HUDEP-2 (cell line): ENCODE measurements around the gene ZBTB7A.

ENCODE experiments used
- DNase-seq, 76 experiments: peaks; one replicate each; lab custom pipeline; 2025; ENCODE audit not compliant: unreplicated experiment in 76 of 76; lab: John Stamatoyannopoulos, UW

ZBTB7A gene

DNA sequence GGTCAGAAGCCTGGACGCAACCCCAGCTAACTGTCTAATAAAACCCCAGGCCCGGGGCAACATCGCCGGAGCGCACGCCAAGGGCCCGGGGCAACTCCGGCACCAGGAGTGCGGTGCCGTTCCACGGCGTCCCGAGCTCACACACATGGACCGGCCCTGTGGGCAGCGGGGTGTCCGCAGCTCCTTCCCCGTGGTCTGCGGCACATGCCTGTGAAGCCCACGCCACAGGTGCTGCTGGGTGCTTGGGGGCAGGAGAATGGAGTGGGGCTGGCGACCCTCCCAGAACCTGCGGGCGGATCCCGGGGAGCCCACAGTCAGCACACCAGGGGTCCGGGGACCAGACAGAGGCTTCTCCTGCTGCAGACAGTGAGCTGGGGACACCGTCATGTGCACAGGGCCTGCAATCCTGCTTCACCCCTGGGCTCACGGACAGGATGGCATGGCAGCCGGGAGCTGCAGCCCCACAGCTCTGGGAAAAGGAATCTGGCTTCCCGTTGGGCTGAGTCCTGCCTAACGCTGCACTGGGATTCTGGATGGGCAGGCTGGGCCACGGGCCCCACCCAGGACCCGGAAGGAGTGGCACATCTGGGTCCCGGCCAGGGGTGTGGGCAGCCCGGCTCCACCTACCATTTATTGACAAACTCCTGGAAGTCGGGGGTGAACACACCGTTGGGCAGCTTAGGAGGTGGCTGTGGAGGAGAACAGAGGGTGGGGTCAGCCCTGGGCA lies 28.2 kb upstream of the ZBTB7A start:
- peak in 12 of 76 experiments; percentile 14 to 51 (median 24) for DNase-seq

DNA sequence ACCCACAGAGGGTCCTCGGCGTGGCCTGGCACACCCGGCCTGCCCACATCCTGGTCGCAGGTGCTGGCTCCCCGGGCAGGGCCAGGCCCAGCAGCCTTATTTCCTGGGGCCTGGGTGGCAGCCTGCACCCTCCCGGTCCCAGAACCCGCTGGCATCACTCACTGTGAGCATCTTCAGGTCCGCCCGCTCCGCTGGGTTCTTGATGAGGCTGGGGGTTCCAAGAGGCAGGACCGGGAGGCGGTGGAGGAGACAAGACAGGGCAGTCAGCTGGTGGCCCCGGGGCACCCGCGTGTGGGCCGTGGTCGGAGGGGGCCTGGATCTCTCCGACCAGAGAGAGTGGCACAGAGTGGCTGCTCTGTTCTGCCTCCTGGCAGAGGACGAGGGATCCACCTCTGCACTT lies 27.6 kb upstream of the ZBTB7A start:
- no peak for DNase-seq

DNA sequence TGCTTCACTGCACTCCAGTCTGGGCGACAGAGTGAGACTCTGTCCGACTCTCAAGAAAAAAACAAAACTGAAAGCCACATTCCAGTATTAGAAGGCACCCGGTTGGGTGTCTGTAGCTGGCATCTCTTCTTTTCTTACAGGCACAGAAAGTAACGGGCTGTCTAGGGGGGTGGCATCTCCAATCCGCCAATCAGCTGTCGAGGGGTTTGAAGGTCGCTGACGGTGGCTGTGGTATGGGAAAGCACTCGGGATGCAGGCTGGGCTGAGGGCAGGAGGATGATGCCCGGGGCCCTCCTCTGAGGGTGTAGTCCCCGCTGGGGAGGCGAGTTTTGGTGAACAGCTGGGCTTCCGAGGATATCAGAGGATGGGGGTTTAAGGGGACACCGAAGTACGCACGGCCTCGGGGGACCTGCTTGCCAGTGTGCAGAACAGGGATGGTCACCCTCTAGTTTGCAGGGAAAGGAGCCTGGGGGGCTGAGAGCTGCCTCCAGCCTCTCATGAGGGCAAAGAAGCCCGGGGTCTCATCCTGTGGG lies 27.0 kb upstream of the ZBTB7A start:
- no peak for DNase-seq

DNA sequence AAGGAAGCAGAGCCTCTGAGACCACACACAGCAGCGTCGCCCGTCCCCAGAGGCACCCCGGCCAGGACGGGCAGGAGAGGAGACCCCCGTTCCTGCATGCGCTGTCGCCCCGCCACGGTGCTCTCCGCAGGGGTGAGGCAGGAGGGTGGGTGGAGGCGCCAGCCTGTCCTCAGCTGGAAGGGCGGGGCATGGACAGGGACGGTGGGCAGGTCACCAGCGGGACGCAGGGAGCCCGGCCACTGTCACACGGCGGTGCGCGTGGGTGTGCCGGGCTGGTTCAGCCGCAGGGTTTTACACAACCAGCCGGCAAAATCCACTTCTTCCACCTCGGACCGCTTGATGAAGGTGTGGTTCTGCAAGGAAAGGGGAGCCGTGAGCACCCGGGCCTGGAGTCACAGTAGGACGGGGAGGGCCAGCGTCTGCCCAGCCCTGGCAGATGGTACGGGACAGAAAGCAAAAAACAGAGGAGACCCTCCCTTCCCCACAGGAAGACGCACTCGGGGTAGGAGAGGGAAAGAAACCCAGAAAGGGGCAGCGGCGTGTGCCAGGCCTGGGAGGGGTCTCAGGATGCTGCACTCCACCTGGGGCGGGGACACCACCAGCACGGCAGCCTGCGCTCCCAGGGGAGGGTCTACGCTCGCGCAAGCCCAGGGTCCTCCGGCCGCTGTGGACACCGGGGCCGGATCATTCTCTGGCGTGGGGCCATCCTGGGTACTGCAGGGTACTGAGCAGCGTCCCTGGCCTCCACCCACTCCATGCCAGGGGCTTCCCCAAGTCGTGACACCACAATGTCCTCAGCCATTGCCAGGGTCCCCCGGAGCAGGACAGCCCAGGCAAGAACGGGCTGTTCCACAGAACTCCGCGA lies 23.9 kb upstream of the ZBTB7A start:
- DNase-seq, result peak in 3 of 76 experiments; percentile 32 to 34 (median 33)

DNA sequence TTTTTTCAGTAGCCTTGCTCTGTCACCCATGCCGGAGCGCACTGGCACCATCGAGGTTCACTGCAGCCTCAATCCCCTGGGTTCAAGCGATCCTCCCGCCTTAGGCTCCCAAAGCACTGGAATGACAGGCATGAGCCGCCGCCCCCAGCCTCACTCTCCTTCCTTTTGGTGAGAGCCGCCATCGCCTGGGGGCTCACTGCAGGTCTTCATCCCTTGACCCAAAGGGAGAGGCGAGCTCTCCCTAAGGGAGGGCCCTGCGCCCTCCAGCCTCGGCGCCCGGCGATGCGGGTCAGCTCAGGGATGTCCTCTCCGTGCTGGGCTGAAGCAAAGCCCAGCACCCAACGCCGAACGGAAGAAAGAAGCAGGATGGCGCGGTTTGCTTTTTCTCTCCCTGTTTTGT lies 23.2 kb upstream of the ZBTB7A start:
- no peak for DNase-seq

DNA sequence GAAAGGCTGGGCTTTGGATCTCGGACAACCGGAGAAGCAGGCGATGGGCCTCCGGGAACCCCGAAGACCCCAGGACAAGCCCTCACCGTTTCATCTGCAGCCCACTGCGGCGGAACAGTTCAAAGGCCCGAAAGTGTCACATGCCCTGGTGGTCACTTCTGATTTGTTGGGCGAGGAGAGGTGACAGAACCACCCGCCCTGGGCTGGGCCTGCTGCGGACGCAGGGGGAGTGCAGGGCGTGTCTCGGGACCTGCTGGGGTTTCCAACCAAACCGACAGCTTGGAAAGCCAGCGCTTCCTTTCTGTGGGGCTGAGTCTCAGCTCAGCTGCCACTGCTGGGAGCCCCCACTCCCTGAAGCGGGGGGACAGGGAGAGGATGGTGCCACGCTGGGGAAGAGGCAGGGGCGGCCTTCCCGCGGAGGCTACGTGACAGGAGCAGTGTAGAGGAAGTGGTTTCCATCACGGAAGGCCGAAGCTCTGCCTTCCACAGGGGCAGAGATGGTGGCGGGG lies 22.8 kb upstream of the ZBTB7A start:
- peak in 73 of 76 experiments; percentile 30 to 89 (median 69) for DNase-seq

DNA sequence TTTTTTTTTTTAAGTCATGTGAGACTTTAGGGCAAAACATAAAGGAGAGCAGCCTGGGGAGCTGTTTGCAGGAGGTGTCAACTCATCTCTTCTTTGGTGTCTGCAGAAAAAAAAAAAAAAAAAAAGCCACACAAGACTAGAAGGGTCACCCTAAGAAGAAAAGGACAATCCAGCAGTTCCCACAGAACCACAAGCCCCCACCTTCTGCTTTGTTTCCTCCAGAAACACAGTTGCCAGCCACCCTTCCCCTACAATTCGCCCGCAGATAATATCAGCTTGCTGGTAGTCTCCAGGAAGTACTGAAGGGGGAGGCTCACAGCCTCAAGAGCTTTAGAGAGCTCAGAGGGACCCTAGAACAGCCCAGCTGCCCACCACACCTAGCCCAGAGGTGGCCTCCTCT lies 22.3 kb upstream of the ZBTB7A start:
- DNase-seq, result peak in 56 of 76 experiments; percentile 26 to 76 (median 52)

DNA sequence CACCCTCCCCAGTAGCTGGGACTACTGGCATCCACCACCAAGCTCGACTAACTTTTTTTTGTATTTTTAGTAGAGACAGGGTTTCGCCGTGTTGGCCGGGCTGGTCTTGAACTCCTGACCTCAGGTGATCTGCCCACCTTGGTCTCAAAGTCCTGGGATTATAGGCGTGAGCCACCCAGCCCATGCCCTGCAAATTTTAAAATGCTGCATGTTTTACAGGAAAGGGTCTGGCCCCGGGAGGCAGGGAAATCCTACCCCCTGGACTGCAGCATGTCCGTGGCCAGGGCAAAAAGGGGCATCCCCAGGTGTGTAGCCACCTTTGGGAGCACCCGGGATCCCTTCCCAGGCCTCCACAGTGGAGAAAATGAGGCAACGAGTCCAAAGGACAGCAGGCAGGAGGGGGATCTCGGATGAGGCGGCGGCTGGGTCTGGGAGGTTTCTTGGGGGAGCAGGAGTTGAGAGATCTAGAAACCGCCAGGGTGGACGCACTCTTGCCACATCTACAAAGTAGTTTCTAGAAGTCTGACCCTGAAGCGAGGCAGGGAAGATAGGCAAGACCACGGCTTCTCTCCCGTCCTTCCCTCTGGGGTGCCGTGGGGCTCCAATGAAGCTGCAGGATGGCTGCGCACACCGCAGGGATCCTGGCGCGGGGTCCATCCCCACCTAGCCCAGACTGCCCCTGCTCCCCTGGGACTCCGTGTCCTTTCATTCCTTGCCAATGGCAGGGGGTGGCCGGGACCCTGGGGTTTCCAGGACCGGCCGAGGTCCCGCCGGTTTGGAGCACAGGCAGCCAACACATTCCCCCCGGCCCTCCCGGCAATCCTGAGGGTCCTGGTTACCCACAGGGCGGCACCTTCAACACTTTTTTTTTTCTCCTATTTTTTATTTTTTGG lies 21.3 kb upstream of the ZBTB7A start:
- no peak for DNase-seq

DNA sequence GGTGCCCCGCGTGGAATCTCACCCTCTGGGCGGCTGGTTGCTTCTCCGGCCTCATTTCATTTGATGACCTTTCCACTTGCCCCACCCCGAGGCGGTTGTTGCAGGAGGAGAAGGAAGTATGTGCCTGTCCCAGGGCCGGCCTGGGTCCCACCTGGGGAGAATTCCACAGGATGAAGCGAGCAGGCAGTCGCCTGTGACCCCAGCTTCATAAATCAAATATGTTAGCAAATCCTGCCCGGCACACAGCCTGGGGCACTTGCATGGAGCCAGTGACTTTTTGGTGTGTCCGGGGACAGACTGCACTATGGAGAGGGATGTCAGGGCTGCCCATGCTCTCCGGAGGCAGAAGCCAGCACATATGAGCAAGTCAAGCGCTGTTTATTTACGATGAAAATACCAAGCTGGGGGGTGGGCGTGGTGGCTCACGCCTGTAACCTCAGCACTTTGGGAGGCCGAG lies 19.7 kb upstream of the ZBTB7A start:
- no peak for DNase-seq

DNA sequence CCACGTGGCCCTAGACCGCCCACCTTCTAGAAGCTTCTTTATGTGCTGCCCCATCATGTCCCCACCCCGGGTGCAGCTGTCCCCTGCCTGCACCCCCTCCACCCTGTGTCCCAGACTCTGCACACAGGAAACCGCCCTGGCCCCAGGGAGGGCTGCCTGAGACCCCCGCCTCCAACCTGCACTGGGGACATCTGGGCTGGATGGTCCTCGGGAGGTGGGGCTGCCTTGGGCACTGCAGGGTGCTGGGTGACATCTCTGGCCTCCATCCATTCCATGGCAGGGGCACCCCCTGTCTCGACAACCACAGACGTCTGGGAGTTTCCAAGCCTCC lies 17.8 kb upstream of the ZBTB7A start:
- no peak for DNase-seq

DNA sequence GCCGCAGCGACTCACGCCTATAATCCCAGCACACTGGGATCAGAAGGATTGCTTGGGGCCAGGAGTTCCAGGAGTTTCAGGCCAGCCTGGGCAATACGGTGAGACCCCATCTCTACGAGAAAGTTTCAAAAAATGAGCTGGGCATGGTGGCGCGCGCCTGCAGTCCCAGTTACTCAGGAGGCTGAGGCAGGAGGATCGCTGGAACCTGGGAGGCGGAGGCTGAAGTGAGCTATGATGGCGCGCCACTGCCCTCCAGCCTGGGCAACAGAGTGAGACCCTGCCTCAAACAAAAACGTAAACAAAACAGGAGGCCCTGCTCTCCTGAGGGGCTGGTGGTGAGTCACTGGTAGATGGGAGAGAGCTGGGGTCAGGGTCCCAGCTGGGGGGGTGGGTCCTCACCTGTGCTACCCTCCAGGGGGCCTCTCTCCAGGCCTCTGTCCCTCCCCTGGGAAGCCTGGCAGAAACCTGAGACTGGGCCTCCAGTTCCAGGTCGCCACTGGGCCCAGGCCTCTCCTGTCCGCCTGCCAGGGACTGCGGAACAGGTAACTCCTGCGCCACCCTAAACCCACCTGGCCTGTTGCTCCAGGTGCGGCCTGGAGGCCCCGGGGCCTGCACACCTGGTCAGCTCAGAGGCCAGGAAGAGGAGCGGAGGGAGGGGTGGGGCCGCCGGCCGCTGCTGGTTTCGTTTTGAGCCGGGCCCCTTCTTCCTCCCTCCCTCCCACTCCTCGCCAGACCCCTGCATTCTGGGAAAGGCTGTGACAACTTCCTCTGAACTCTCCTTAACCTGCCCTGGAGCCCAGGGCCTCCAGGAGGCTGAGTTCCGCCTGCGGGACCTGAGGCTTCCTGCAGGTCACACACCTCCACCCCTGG lies 17.2 kb upstream of the ZBTB7A start:
- DNase-seq, result no peak

DNA sequence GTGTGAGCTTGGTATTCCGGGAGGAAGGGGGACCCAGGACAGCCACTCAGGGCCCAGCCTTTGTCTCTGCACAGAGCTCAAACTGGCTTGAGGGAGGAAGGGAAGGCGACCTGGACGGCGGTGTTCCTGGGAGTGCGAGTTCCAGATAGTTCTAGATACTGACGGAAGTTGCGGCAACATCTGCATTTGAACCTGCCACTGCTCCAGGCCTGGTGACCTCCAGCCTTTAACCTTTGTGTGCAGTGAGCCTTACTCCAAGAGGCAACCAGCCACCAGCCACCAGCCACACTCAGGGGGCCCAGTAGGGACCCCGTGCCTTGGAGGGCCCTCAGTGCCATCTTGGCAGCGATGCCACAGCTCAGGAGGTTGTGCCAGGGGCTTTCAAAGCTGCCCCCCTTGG lies 15.5 kb upstream of the ZBTB7A start:
- DNase-seq, result no peak

DNA sequence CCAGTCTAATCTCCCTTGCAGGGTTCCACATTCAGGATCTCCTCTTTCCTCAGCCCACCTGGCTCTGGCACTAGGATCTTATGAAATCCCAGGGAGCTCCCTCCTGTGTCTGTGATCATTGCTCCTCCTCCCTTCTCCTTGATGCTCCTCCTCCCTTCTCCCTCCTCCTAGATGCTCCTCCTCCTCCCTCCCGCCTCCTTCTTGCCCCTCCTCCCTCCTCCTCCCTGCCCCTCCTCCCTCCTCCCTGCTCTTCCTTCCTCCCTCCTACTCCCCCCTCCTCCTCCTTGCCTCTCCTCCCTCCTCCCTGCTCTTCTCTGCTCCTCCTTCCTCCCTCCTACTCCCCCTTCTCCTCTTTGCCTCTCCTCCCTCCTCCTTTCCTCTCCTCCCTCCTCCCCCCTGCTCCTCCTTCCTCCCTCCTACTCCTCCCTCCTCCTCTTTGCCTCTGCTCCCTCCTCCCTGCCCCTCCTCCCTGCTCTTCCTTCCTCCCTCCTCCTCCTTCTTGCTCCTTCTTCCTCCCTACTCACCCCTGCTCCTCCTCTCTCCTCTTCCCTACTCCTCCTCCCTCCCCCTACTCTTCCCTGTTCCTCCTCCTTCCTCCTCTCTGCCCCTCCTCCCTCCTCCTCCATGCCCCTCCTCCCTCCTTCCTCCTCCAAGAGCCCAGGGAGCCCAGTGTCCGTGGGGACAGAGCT lies 14.9 kb upstream of the ZBTB7A start:
- DNase-seq, result peak in 10 of 76 experiments; percentile 16 to 44 (median 25)

DNA sequence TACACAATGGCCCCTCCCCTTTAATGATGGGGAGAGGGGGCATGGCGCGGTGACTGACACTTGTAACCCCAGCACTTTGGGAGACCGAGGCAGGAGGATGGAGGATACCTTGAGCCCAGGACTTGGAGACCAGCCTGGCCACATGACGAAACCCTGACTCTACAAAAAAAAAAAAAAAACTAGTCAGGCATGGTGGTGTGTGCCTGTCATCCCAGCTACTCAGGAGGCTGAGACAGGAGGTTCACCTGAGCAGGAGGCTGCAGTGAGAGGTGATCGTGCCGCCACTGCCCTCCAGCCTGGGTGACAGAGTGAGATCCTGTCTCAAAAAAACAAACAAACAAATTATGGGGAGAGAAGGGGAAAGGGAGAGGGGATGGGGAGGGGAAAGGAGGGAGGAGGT lies 13.8 kb upstream of the ZBTB7A start:
- no peak for DNase-seq

DNA sequence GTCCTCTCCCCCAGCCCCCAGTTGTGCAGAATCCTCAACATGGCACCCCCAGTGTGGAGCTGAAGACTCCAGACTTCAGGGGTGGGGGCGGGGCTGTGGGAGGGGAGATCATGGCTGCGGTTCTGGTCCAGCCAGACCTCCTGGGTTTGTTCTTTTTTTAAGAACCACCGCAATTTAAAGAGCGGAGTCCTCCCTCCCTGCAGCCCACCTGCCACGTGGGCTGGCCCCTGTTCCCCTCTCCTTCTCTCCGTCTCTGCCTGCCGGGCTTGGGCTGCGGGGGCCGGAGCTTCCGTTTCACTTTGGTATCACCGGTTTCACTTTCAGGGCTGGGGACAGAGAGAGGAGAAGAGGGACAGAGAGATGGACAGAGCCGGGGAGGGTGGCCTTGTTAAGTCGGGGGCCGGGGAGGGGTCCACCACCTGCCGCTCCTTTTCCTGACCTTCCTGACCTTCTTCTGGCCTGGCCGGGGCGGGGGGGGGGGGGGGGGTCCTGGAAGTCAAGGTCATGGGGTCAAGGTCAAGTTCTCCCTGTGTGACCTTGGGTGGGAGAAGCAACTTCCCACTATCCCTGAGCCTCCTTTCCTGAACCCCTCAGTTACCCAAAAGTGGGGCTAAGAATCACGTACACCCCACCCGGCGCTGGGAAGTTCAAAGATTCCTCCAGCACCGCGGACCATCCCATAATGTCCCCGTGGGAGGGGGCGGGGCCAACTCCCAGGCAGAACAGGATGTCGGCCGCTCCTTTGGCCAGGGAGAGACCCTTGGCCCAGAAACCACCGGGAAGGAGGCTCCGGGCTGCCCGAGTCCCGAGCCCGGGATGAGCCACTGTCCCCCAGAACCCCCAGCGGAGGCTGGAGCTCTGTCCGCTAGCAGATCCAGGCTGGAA lies 11.3 kb upstream of the ZBTB7A start:
- DNase-seq, result peak in 9 of 76 experiments; percentile 25 to 41 (median 31)

DNA sequence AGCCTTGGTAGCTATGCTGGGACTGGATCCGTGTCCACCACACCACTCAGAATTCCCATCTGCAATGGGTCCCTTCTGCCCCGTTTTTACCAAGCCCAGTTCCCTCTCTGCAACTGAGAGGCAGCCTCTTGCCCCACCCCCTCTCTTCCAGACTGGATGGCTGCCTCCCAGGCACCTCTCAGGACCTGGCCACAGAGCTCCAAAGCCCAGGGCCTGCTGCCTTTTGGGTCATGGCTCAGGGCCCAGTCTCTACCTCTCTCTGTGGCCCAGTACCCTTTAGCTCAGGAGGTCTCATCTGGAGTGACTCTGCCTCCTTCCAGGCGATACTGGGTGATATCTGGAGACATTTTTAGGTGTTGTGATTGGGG lies 10.3 kb upstream of the ZBTB7A start:
- DNase-seq, result no peak

DNA sequence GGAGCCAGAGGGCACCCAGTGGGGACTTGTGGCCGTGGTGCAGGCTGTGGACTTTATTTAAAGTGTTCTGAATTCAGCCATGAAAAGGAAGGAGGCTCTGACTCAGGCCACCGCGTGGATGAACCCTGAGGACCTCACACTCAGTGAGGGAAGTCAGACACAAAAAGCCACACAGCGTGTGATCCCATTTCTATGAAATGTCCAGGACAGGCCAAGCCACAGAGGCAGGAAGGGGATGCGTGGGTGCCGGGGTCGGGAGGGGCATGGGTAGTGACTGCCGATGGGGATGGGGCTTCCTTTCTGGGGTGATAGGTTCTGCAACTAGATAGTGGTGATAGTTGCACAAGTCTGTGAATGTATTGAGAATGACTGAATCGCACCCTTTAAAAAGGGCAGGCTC lies 8.7 kb upstream of the ZBTB7A start:
- DNase-seq, result no peak

DNA sequence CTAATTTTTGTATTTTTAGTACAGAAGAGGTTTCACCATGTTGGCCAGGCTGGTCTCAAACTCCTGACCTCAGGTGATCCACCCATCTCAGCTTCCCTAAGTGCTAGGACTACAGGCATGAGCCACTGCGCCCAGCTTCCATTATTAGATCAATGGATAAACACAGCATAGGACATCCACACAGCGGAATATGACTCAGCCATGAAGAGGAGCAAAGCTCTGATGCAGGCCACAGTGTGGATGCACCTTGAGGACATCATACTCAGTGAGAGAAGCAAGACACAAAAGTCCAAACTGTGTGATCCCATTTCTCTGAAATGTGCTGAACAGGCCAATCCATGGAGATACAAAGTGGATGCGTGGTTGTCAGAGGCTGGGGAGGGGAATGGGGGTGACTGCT lies 4.9 kb upstream of the ZBTB7A start:
- DNase-seq, result no peak
